ENCODE data around the gene TTI1.

DNA sequence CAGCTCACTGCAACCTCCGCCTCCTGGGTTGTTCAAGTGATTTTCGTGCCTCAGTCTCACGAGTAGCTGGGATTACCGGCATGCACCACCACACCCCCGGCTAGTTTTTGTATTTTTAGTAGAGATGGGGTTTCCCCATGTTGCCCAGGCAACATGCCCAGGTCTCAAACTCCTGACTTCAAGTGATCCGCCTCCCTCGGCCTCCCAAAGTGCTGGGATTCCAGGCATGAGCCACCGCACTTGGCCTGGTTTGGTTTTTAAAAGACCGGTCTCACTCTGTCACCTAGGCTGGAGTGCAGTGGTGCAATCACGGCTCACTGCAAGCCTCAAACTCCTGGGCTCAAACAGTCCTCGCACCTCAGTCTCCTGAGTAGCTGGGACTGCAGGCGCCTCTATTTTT is 90.2 kb downstream of the TTI1 start:
- TF ChIP-seq EP300 (IDR thresholded peaks at IDR 0.05) (no peak), CTCF (IDR thresholded peaks at IDR 0.05) (no peak)

All from ovary (tissue), 3 donors.